ENCODE data around the gene SMAD7. TPM values are rescaled to one million over a fixed set of nuclear protein-coding genes. Genes with fewer than 3 reads are reported as not detected.

Gene SMAD7
- total RNA-seq, 2 experiments from 2014 or later = 2.9 to 15.1 TPM

GRCh38 chr18:48959921-48960920 is 9.5 kb upstream of the SMAD7 start:
- POLR2A ChIA-PET = no interaction called here
- no peak overlapping the region for H3K4me2 ChIP-seq (ENCODE audit: low read length)
- CTCF ChIA-PET (ENCODE audit: unreplicated experiment) = no interaction called here

GRCh38 chr18:48959551-48959920 is 8.8 kb upstream of the SMAD7 start:
- Histone ChIP-seq H3K9me2 (ENCODE audit: insufficient read depth, low read length) (no peaks in the 10 kb centered on the region), H3K79me2 (ENCODE audit: insufficient read depth, low read depth, low read length) (no peaks in the 10 kb centered on the region), H3K4me3 (ENCODE audit: low read depth, low read length, poor library complexity, severe bottlenecking) (no peak overlapping the region), H3K4me1 (ENCODE audit: insufficient read depth, low read length, poor library complexity, severe bottlenecking) (peaks cover 21% of the 10 kb centered on the region), H3K4me2 (ENCODE audit: low read length) (no peak overlapping the region), H2AFZ (ENCODE audit: low read length) (no peak overlapping the region), H4K20me1 (ENCODE audit: insufficient read depth, low read length) (no peaks in the 10 kb centered on the region), H3K36me3 (ENCODE audit: insufficient read depth, low read length) (no peaks in the 10 kb centered on the region), H3K9me3 (ENCODE audit: low read length) (no peaks in the 10 kb centered on the region), H3K27ac (ENCODE audit: low read depth, low read length, poor library complexity, severe bottlenecking) (no peak overlapping the region)
- POLR2A ChIA-PET = no interaction called here
- CTCF ChIA-PET (ENCODE audit: unreplicated experiment) = no interaction called here
- no peak for TF ChIP-seq EZH2phosphoT487 (IDR thresholded peaks at IDR 0.05; ENCODE audit: borderline replicate concordance, low read depth, low read length)
- TF ChIP-seq CTCF (conservative IDR thresholded peaks at IDR 0.05; ENCODE audit: low read length) = no peak
- BruUV-seq (replicated peaks) = no TSS peak
- no peak for DNase-seq (ENCODE audit: low spot score)
- intact Hi-C loops (cut with micrococcal nuclease; ENCODE audit: unreplicated experiment) = no loop called here

More at GRCh38 chr18:48959921-48960920, 9.5 kb upstream of the SMAD7 start:
- Histone ChIP-seq H3K4me3 (ENCODE audit: low read depth, low read length, poor library complexity, severe bottlenecking) (no peak overlapping the region), H3K79me2 (ENCODE audit: insufficient read depth, low read depth, low read length) (no peaks in the 10 kb centered on the region), H3K27ac (ENCODE audit: low read depth, low read length, poor library complexity, severe bottlenecking) (no peak overlapping the region), H3K36me3 (ENCODE audit: insufficient read depth, low read length) (no peaks in the 10 kb centered on the region), H3K9me2 (ENCODE audit: insufficient read depth, low read length) (no peaks in the 10 kb centered on the region), H2AFZ (ENCODE audit: low read length) (no peak overlapping the region), H3K9me3 (ENCODE audit: low read length) (no peaks in the 10 kb centered on the region), H3K4me1 (ENCODE audit: insufficient read depth, low read length, poor library complexity, severe bottlenecking) (peaks cover 21% of the 10 kb centered on the region), H4K20me1 (ENCODE audit: insufficient read depth, low read length) (no peaks in the 10 kb centered on the region)
- no peak for TF ChIP-seq EZH2phosphoT487 (IDR thresholded peaks at IDR 0.05; ENCODE audit: borderline replicate concordance, low read depth, low read length)
- TF ChIP-seq CTCF (conservative IDR thresholded peaks at IDR 0.05; ENCODE audit: low read length) = no peak
- intact Hi-C loops (cut with micrococcal nuclease; ENCODE audit: unreplicated experiment) = no loop called here
- BruUV-seq (replicated peaks) = no TSS peak
- no peak for DNase-seq (ENCODE audit: low spot score)

DNA sequence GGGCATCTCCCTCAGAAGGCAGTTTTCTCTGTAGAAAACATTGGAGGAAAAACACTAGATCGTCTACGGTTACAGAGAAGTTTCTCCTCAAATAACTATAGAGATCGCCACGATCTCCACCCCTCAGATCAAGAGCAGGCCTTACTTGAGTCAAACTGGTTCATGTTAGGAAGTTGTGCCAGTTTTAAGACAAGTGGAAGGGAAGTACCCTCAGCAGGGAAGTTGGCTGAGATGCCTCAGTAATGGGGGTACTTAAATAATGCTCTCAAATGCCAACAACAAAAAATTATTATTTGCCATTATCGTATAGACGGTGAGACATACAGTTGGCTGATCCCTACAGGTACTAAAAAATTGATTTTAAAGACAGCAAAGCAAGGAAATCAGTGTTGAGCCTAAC is 8.2 kb upstream of the SMAD7 start:
- no peak overlapping the region for H2AFZ ChIP-seq (ENCODE audit: low read length)
- POLR2A ChIA-PET = no interaction called here
- no peak for DNase-seq (ENCODE audit: low spot score)
- H3K36me3 ChIP-seq (ENCODE audit: insufficient read depth, low read length) = no peaks in the 10 kb centered on the region
- BruUV-seq (replicated peaks) = no TSS peak
- H4K20me1 ChIP-seq (ENCODE audit: insufficient read depth, low read length) = no peaks in the 10 kb centered on the region
- no peaks in the 10 kb centered on the region for H3K9me2 ChIP-seq (ENCODE audit: insufficient read depth, low read length)
- peaks cover 21% of the 10 kb centered on the region for H3K4me1 ChIP-seq (ENCODE audit: insufficient read depth, low read length, poor library complexity, severe bottlenecking)
- H3K9me3 ChIP-seq (ENCODE audit: low read length) = no peaks in the 10 kb centered on the region
- TF ChIP-seq EZH2phosphoT487 (IDR thresholded peaks at IDR 0.05; ENCODE audit: borderline replicate concordance, low read depth, low read length) (no peak), CTCF (conservative IDR thresholded peaks at IDR 0.05; ENCODE audit: low read length) (no peak)
- intact Hi-C loops (cut with micrococcal nuclease; ENCODE audit: unreplicated experiment) = no loop called here
- H3K27ac ChIP-seq (ENCODE audit: low read depth, low read length, poor library complexity, severe bottlenecking) = no peak overlapping the region
- H3K79me2 ChIP-seq (ENCODE audit: insufficient read depth, low read depth, low read length) = no peaks in the 10 kb centered on the region
- H3K4me2 ChIP-seq (ENCODE audit: low read length) = no peak overlapping the region
- no peak overlapping the region for H3K4me3 ChIP-seq (ENCODE audit: low read depth, low read length, poor library complexity, severe bottlenecking)
- CTCF ChIA-PET (ENCODE audit: unreplicated experiment) = no interaction called here

All from OCI-LY7 (cell line).